Measurements from ENCODE around the gene SCUBE3. TPM values are rescaled to one million over a fixed set of nuclear protein-coding genes. Genes with fewer than 3 reads are reported as not detected.

Gene SCUBE3
- total and polyA plus RNA-seq, 2 of the 4 experiments (the other 2 are of a cell fraction): 19.9 to 45.5 TPM

DNA sequence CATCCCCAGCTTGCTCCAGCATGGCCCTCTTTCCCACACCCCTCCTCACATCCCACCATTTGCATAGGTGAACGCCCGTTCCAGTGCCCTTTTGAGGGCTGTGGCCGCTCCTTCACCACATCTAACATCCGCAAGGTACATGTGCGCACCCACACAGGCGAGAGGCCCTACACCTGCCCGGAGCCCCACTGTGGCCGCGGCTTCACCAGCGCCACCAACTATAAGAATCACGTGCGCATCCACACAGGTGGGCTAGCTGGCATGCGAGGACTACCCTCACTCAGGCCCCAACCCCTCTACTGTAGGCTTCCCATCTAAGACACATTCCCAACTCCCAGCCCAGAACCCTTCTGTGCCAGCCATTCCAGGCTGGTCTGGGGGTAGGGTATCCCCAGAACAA lies 77.7 kb downstream of the SCUBE3 start:
- Histone ChIP-seq H3K9me3 (ENCODE audit: control insufficient read depth, insufficient read depth, low read length) (no peaks in the 10 kb centered on the region), H2BK120ac (ENCODE audit: low read depth, low read length) (no peak overlapping the region), H3K4me3 (ENCODE audit: insufficient read depth, low read depth, low read length) (no peak overlapping the region), H3K4me2 (ENCODE audit: low read depth, low read length) (no peak overlapping the region), H3K56ac (ENCODE audit: extremely low read depth, insufficient read depth, low read length) (no peak overlapping the region), H3K14ac (replicated peaks; ENCODE audit: low read depth, low read length) (no peak overlapping the region), H4K8ac (ENCODE audit: low read depth in 2 of 2, low read length in 2 of 2) (no peak overlapping the region), H3K9ac (ENCODE audit: low read depth, low read length) (no peak overlapping the region), H2BK20ac (ENCODE audit: low read depth, low read length) (no peak overlapping the region), H2BK15ac (ENCODE audit: low read depth, low read length) (no peak overlapping the region), H3K9me1 (ENCODE audit: insufficient read depth, low read length) (peaks cover 13% of the 10 kb centered on the region), H4K91ac (ENCODE audit: insufficient read depth, low read depth, low read length) (no peak overlapping the region), H4K5ac (ENCODE audit: low read depth, low read length) (no peak overlapping the region), H3K4me1 (ENCODE audit: control insufficient read depth, insufficient read depth, low read length) (peaks cover 16% of the 10 kb centered on the region), H3K18ac (ENCODE audit: low read depth, low read length) (no peak overlapping the region), H3K27ac (ENCODE audit: insufficient read depth, low read length) (no peak overlapping the region), H3K23ac (ENCODE audit: low read depth, low read length) (no peak overlapping the region), H3K27me3 (ENCODE audit: control insufficient read depth, insufficient read depth, low read length) (no peaks in the 10 kb centered on the region), H3K36me3 (ENCODE audit: control insufficient read depth, insufficient read depth, low read length) (peaks cover 64% of the 10 kb centered on the region), H3K79me1 (ENCODE audit: low read depth in 1 of 2, low read length in 2 of 2) (no peaks in the 10 kb centered on the region), H2AK5ac (ENCODE audit: low read depth, low read length) (no peak overlapping the region), H4K20me1 (ENCODE audit: insufficient read depth, low read length) (peaks cover 12% of the 10 kb centered on the region), H2AK9ac (replicated peaks; ENCODE audit: low read depth, low read length, poor library complexity) (no peak overlapping the region), H3K4ac (ENCODE audit: low read depth, low read length) (no peak overlapping the region), H2AFZ (replicated peaks; ENCODE audit: low read length, poor library complexity) (no peak overlapping the region), H2BK5ac (ENCODE audit: low read depth, low read length, poor library complexity, severe bottlenecking) (no peak overlapping the region)
- no peak for TF ChIP-seq FOS (IDR thresholded peaks at IDR 0.05; ENCODE audit: low read depth, low read length)
- no peak for TF ChIP-seq NFE2L2 (IDR thresholded peaks at IDR 0.05; ENCODE audit: low read depth, low read length)
- no peak for TF ChIP-seq SMC3 (IDR thresholded peaks at IDR 0.05; ENCODE audit: low read depth, low read length)
- TF ChIP-seq CEBPB (IDR thresholded peaks at IDR 0.05; ENCODE audit: low read depth, low read length): no peak
- no peak for TF ChIP-seq MXI1 (IDR thresholded peaks at IDR 0.05; ENCODE audit: borderline replicate concordance, low read depth, low read length)
- TF ChIP-seq CHD1 (IDR thresholded peaks at IDR 0.05; ENCODE audit: low read depth, low read length): no peak
- TF ChIP-seq, protein P1, sequence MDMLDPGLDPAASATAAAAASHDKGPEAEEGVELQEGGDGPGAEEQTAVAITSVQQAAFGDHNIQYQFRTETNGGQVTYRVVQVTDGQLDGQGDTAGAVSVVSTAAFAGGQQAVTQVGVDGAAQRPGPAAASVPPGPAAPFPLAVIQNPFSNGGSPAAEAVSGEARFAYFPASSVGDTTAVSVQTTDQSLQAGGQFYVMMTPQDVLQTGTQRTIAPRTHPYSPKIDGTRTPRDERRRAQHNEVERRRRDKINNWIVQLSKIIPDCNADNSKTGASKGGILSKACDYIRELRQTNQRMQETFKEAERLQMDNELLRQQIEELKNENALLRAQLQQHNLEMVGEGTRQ (IDR thresholded peaks at IDR 0.05; ENCODE audit: low read depth, low read length): no peak
- TF ChIP-seq, protein P2, sequence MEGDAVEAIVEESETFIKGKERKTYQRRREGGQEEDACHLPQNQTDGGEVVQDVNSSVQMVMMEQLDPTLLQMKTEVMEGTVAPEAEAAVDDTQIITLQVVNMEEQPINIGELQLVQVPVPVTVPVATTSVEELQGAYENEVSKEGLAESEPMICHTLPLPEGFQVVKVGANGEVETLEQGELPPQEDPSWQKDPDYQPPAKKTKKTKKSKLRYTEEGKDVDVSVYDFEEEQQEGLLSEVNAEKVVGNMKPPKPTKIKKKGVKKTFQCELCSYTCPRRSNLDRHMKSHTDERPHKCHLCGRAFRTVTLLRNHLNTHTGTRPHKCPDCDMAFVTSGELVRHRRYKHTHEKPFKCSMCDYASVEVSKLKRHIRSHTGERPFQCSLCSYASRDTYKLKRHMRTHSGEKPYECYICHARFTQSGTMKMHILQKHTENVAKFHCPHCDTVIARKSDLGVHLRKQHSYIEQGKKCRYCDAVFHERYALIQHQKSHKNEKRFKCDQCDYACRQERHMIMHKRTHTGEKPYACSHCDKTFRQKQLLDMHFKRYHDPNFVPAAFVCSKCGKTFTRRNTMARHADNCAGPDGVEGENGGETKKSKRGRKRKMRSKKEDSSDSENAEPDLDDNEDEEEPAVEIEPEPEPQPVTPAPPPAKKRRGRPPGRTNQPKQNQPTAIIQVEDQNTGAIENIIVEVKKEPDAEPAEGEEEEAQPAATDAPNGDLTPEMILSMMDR (conservative IDR thresholded peaks at IDR 0.05; ENCODE audit: low read depth, low read length): no peak
- TF ChIP-seq, protein P3, sequence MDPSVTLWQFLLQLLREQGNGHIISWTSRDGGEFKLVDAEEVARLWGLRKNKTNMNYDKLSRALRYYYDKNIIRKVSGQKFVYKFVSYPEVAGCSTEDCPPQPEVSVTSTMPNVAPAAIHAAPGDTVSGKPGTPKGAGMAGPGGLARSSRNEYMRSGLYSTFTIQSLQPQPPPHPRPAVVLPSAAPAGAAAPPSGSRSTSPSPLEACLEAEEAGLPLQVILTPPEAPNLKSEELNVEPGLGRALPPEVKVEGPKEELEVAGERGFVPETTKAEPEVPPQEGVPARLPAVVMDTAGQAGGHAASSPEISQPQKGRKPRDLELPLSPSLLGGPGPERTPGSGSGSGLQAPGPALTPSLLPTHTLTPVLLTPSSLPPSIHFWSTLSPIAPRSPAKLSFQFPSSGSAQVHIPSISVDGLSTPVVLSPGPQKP (IDR thresholded peaks at IDR 0.05; ENCODE audit: borderline replicate concordance, low read depth, low read length): no peak
- TF ChIP-seq BHLHE40 (IDR thresholded peaks at IDR 0.05; ENCODE audit: low read depth, low read length): no peak
- no peak for TF ChIP-seq RFX5 (IDR thresholded peaks at IDR 0.05; ENCODE audit: low read depth, low read length)
- TF ChIP-seq POLR2A (IDR thresholded peaks at IDR 0.05; ENCODE audit: low read depth, low read length): no peak
- TF ChIP-seq MAFK (IDR thresholded peaks at IDR 0.05; ENCODE audit: low read depth, low read length): no peak
- no peak for TF ChIP-seq MAZ (IDR thresholded peaks at IDR 0.05; ENCODE audit: borderline replicate concordance, low read depth, low read length)
- TF ChIP-seq RCOR1 (IDR thresholded peaks at IDR 0.05; ENCODE audit: insufficient replicate concordance, low read length): no peak
- no peak for TF ChIP-seq RAD21 (IDR thresholded peaks at IDR 0.05; ENCODE audit: low read length)
- CTCF ChIA-PET: no interaction called here
- in situ Hi-C loops (cut with MboI; ENCODE audit: low sequenced_read_pairs) (no loop called here), intact Hi-C loops (cut with micrococcal nuclease) (no loop called here), dilution Hi-C loops (cut with HindIII; ENCODE audit: low sequenced_read_pairs, unreplicated experiment) (no loop called here)
- DNase-seq (no peak), ATAC-seq (ENCODE audit: low read depth) (no peak)
- POLR2A ChIA-PET (ENCODE audit: unreplicated experiment): no interaction called here
- no TSS peak for BruUV-seq (replicated peaks)
- 97% methylated on average over 6 of the region's 13 CpGs; no CpG with 5 or more reads in 1 of the 2 experiments for WGBS, 2 experiments (ENCODE audit: extremely low coverage in 2 of 2, insufficient read length in 1 of 2)

Data from IMR-90 (cell line).